ENCODE measurements around the gene GALNT10. TPM values are rescaled to one million over a fixed set of nuclear protein-coding genes. Genes with fewer than 3 reads are reported as not detected.

The GALNT10 gene
- total and polyA plus RNA-seq, 2 experiments from 2014 or later = 3.2 to 12.9 TPM

DNA sequence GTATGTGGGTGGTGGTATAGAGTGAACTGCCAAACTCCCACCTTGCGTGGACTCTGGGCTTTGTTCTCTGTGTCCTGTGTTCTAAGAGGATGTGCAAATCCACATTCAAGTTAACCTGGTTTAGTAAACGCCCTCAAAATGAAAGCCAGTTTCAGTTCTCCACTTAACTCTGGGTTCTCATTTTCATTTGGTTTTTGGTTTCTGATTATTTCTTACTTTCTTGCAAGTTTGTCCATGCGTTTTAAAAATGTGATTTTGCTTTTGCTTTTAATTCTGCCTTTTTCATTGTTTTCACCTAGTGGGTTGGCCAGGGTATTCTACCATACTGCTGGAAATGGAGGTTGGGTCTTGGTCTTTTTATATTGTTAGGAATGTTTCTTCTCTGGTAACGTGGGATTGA lies 38.2 kb downstream of the GALNT10 start (continued):
- TF ChIP-seq, protein P1, sequence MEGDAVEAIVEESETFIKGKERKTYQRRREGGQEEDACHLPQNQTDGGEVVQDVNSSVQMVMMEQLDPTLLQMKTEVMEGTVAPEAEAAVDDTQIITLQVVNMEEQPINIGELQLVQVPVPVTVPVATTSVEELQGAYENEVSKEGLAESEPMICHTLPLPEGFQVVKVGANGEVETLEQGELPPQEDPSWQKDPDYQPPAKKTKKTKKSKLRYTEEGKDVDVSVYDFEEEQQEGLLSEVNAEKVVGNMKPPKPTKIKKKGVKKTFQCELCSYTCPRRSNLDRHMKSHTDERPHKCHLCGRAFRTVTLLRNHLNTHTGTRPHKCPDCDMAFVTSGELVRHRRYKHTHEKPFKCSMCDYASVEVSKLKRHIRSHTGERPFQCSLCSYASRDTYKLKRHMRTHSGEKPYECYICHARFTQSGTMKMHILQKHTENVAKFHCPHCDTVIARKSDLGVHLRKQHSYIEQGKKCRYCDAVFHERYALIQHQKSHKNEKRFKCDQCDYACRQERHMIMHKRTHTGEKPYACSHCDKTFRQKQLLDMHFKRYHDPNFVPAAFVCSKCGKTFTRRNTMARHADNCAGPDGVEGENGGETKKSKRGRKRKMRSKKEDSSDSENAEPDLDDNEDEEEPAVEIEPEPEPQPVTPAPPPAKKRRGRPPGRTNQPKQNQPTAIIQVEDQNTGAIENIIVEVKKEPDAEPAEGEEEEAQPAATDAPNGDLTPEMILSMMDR (conservative IDR thresholded peaks at IDR 0.05; ENCODE audit: low read depth in 2 of 2) = no peak
- TF ChIP-seq ZNF114 (CRISPR knock-in tag; IDR thresholded peaks at IDR 0.05) (no peak), EZH2 (IDR thresholded peaks at IDR 0.05; ENCODE audit: low read depth, unreplicated experiment) (no peak), ZNF331 (CRISPR knock-in tag; IDR thresholded peaks at IDR 0.05; ENCODE audit: low read depth) (no peak), NANOG (IDR thresholded peaks at IDR 0.05; ENCODE audit: borderline replicate concordance) (no peak)
- TF ChIP-seq, protein P2, sequence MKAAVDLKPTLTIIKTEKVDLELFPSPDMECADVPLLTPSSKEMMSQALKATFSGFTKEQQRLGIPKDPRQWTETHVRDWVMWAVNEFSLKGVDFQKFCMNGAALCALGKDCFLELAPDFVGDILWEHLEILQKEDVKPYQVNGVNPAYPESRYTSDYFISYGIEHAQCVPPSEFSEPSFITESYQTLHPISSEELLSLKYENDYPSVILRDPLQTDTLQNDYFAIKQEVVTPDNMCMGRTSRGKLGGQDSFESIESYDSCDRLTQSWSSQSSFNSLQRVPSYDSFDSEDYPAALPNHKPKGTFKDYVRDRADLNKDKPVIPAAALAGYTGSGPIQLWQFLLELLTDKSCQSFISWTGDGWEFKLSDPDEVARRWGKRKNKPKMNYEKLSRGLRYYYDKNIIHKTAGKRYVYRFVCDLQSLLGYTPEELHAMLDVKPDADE (IDR thresholded peaks at IDR 0.05) = no peak

DNA sequence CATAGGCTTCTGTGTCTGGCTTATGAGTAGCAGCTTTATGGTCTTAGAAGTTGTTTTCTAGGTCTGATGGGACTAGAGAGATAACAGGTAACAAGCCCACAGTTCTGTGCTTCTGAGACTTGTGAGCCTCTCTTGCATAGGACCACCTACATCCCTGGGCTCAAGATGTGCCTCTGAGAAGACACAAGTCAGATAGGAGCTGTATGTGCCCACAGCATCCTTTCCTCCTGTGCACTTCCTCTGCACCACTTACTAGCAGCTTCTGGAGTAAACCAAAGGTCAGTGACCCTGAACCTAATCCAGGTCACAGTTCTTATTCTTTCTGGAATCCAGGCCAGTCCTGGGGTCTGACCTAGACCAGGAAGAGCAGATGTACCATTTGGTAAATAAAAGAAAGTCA lies 40.0 kb downstream of the GALNT10 start:
- Histone ChIP-seq H3K4me1 (ENCODE audit: insufficient read depth) (no peaks in the 10 kb centered on the region), H3K4me3 (no peak overlapping the region), H4K20me1 (replicated peaks; ENCODE audit: insufficient read depth) (no peaks in the 10 kb centered on the region), H2AFZ (no peak overlapping the region), H3K27me3 (ENCODE audit: insufficient read depth) (no peaks in the 10 kb centered on the region), H3K4me2 (no peak overlapping the region), H3K27ac (ENCODE audit: low read depth) (no peak overlapping the region), H3F3A (replicated peaks; ENCODE audit: low read depth) (no peaks in the 10 kb centered on the region), H3K9me2 (ENCODE audit: insufficient read depth) (no peaks in the 10 kb centered on the region), H3K79me2 (replicated peaks; ENCODE audit: insufficient read depth) (no peaks in the 10 kb centered on the region), H3K36me3 (ENCODE audit: insufficient read depth) (no peaks in the 10 kb centered on the region; the same call in 1 of the 2 replicates)
- peaks cover 3% of the 10 kb centered on the region for H3K27me3 Mint-ChIP-seq (ENCODE audit: insufficient read depth, low read depth, poor library complexity)
- DNase-seq (ENCODE audit: low spot score) = no peak
- no peak overlapping the region for H3K4me3 Mint-ChIP-seq
- TF ChIP-seq NANOG (IDR thresholded peaks at IDR 0.05; ENCODE audit: borderline replicate concordance) = no peak
- TF ChIP-seq, protein P3, sequence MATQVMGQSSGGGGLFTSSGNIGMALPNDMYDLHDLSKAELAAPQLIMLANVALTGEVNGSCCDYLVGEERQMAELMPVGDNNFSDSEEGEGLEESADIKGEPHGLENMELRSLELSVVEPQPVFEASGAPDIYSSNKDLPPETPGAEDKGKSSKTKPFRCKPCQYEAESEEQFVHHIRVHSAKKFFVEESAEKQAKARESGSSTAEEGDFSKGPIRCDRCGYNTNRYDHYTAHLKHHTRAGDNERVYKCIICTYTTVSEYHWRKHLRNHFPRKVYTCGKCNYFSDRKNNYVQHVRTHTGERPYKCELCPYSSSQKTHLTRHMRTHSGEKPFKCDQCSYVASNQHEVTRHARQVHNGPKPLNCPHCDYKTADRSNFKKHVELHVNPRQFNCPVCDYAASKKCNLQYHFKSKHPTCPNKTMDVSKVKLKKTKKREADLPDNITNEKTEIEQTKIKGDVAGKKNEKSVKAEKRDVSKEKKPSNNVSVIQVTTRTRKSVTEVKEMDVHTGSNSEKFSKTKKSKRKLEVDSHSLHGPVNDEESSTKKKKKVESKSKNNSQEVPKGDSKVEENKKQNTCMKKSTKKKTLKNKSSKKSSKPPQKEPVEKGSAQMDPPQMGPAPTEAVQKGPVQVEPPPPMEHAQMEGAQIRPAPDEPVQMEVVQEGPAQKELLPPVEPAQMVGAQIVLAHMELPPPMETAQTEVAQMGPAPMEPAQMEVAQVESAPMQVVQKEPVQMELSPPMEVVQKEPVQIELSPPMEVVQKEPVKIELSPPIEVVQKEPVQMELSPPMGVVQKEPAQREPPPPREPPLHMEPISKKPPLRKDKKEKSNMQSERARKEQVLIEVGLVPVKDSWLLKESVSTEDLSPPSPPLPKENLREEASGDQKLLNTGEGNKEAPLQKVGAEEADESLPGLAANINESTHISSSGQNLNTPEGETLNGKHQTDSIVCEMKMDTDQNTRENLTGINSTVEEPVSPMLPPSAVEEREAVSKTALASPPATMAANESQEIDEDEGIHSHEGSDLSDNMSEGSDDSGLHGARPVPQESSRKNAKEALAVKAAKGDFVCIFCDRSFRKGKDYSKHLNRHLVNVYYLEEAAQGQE (IDR thresholded peaks at IDR 0.05; ENCODE audit: unreplicated experiment) = no peak
- no peak overlapping the region for H3K27ac Mint-ChIP-seq
- ATAC-seq = no peak
- peaks cover 18% of the 10 kb centered on the region for H3K36me3 Mint-ChIP-seq (ENCODE audit: low read depth)
- H3K4me1 Mint-ChIP-seq = no peaks in the 10 kb centered on the region
- H3K9me3 Mint-ChIP-seq = peaks cover 19% of the 10 kb centered on the region; the same call in 2 of the 3 replicates

DNA sequence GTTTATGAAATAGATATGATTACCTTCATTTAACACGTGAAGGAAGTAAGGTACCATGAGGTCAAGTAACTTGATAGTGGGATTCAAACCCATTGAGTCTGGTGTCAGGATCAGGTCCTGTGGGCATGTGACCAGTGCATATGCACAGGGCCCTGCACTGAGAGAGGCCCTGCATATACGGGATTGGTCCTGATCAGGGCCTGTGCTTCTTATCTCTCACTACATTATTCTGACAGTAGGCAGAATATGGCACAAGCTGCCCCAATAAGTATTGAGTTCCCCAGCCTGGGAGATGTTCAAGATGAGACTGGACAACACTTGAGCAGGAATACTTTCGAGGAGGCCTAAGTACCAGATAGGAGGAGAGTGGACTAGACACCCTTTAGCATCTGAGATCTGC lies 44.0 kb downstream of the GALNT10 start:
- Histone ChIP-seq H3K4me2 (no peak overlapping the region), H4K20me1 (replicated peaks; ENCODE audit: insufficient read depth) (no peaks in the 10 kb centered on the region), H3K4me3 (no peak overlapping the region), H3K27me3 (ENCODE audit: insufficient read depth) (no peaks in the 10 kb centered on the region), H3K36me3 (ENCODE audit: insufficient read depth) (no peaks in the 10 kb centered on the region), H3K4me1 (ENCODE audit: insufficient read depth) (peaks cover 8% of the 10 kb centered on the region), H3K27ac (ENCODE audit: low read depth) (no peak overlapping the region), H3K9me2 (ENCODE audit: insufficient read depth) (no peaks in the 10 kb centered on the region), H3F3A (replicated peaks; ENCODE audit: low read depth) (no peaks in the 10 kb centered on the region), H2AFZ (no peak overlapping the region), H3K79me2 (replicated peaks; ENCODE audit: insufficient read depth) (no peaks in the 10 kb centered on the region)
- no peak overlapping the region for H3K4me3 Mint-ChIP-seq
- peaks cover 18% of the 10 kb centered on the region for H3K4me1 Mint-ChIP-seq
- no peaks in the 10 kb centered on the region for H3K27me3 Mint-ChIP-seq (ENCODE audit: insufficient read depth, low read depth, poor library complexity)
- no peak for ATAC-seq
- no peak overlapping the region for H3K27ac Mint-ChIP-seq
- no peaks in the 10 kb centered on the region for H3K36me3 Mint-ChIP-seq (ENCODE audit: low read depth)
- no peaks in the 10 kb centered on the region for H3K9me3 Mint-ChIP-seq
- no peak for DNase-seq (ENCODE audit: low spot score)
- TF ChIP-seq ZNF114 (CRISPR knock-in tag; IDR thresholded peaks at IDR 0.05) = no peak
- TF ChIP-seq STAT1 (IDR thresholded peaks at IDR 0.05; ENCODE audit: unreplicated experiment) = no peak
- no peak for TF ChIP-seq JUNB (IDR thresholded peaks at IDR 0.05; ENCODE audit: unreplicated experiment)
- TF ChIP-seq, protein P1 (conservative IDR thresholded peaks at IDR 0.05; ENCODE audit: low read depth in 2 of 2) = no peak
- no peak for TF ChIP-seq CREB1 (CRISPR knock-in tag; IDR thresholded peaks at IDR 0.05; ENCODE audit: low read depth)
- no peak for TF ChIP-seq POLR2AphosphoS5 (IDR thresholded peaks at IDR 0.05; ENCODE audit: low read depth)
- TF ChIP-seq, protein P2 (IDR thresholded peaks at IDR 0.05) = no peak
- TF ChIP-seq EZH2 (IDR thresholded peaks at IDR 0.05; ENCODE audit: low read depth, unreplicated experiment) = no peak
- TF ChIP-seq ZNF331 (CRISPR knock-in tag; IDR thresholded peaks at IDR 0.05; ENCODE audit: low read depth) = no peak

All from GM23338 (cell line).